Mesothelial cell of epicardium (in vitro differentiated cells): ENCODE data around the gene NUMB. TPM values are rescaled to one million over a fixed set of nuclear protein-coding genes. Genes with fewer than 3 reads are reported as not detected.

Experiments used
- DNase-seq, 2 experiments: peaks; one replicate each; pipeline ENCODE4 v3.0.0; 2021; ENCODE audit warnings: low spot score in 2 of 2; ENCODE audit not compliant: unreplicated experiment in 2 of 2
- H3K27ac Mint-ChIP-seq: 2 replicates; pipeline ENCODE4 v1.8.0; 2021; ENCODE audit warnings: mixed read lengths
- H3K27me3 Mint-ChIP-seq: 2 replicates; pipeline ENCODE4 v1.8.0; 2021; ENCODE audit warnings: low read depth, mixed read lengths
- H3K36me3 Mint-ChIP-seq: 2 replicates; pipeline ENCODE4 v1.8.0; 2021; ENCODE audit warnings: mixed read lengths
- H3K4me1 Mint-ChIP-seq: 2 replicates; pipeline ENCODE4 v1.8.0; 2021; ENCODE audit warnings: mixed read lengths
- H3K4me3 Mint-ChIP-seq: 2 replicates; pipeline ENCODE4 v1.8.0; 2021; ENCODE audit warnings: mild to moderate bottlenecking, moderate library complexity, mixed read lengths
- H3K9me3 Mint-ChIP-seq: 2 replicates; pipeline ENCODE4 v1.8.0; 2021; ENCODE audit warnings: mixed read lengths
- total RNA-seq: library from RNA; stranded (reverse); gene quantifications from 3 replicates; pipeline ENCODE4 v1.2.1, GENCODE V29; 2021
- TF ChIP-seq, protein P1 (sequence below): fragments of 200-600 bp; sonication (generic); IDR thresholded peaks from one replicate; pipeline ENCODE4 v1.5.0; 2021; ENCODE audit warnings: antibody characterized with exemption; ENCODE audit not compliant: unreplicated experiment

NUMB gene
- total RNA-seq, 1 donor from 2014 or later = 88.0 TPM

DNA sequence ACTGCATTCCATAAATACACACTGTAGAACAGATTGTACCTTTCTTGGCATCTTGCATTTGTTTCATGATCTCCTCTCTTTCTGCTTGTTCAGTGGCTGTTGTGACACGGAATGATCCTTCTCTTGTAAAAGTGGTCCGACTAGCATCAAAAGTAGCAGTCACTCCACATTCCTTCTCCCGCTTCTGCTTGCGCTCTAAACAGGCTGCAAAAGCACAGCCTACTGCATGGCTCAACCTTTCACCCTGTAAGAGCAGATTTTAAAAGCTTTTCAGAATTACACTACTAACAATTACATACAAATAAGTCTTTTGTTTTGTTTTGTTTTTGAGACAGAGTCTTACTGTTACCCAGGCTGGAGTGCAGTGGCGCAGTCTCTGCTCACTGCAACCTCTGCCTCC, 171.3 kb downstream of the NUMB start:
- TF ChIP-seq, protein P1, sequence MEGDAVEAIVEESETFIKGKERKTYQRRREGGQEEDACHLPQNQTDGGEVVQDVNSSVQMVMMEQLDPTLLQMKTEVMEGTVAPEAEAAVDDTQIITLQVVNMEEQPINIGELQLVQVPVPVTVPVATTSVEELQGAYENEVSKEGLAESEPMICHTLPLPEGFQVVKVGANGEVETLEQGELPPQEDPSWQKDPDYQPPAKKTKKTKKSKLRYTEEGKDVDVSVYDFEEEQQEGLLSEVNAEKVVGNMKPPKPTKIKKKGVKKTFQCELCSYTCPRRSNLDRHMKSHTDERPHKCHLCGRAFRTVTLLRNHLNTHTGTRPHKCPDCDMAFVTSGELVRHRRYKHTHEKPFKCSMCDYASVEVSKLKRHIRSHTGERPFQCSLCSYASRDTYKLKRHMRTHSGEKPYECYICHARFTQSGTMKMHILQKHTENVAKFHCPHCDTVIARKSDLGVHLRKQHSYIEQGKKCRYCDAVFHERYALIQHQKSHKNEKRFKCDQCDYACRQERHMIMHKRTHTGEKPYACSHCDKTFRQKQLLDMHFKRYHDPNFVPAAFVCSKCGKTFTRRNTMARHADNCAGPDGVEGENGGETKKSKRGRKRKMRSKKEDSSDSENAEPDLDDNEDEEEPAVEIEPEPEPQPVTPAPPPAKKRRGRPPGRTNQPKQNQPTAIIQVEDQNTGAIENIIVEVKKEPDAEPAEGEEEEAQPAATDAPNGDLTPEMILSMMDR = no peak
- H3K27ac Mint-ChIP-seq = no peak overlapping the region
- peaks cover 25% of the 10 kb centered on the region for H3K36me3 Mint-ChIP-seq
- no peaks in the 10 kb centered on the region for H3K27me3 Mint-ChIP-seq
- no peaks in the 10 kb centered on the region for H3K9me3 Mint-ChIP-seq
- no peaks in the 10 kb centered on the region for H3K4me1 Mint-ChIP-seq
- no peak for DNase-seq
- H3K4me3 Mint-ChIP-seq = no peak overlapping the region

DNA sequence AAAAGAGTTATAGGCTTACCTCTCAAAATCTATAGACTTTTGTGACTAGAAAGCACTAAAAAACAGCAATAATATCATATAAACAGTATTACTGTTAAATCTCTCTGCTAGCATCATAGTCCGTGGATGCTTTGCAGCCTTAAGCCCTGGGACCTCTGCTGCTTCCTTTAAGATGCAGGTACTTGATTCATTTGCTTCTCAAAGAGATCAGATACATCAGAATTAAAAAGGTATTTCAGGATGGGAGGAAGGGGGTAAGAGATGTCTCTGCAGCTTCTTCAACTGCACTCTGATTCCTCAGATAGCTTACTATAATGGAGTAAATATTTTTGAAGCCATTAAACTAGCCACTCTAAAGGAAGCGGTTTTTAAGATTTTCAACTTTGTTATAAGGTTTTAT, 171.7 kb downstream of the NUMB start:
- Mint-ChIP-seq H3K27ac (no peak overlapping the region), H3K9me3 (no peaks in the 10 kb centered on the region), H3K4me1 (no peaks in the 10 kb centered on the region), H3K4me3 (no peak overlapping the region), H3K36me3 (peaks cover 26% of the 10 kb centered on the region), H3K27me3 (no peaks in the 10 kb centered on the region)
- TF ChIP-seq, protein P1 = no peak
- no peak for DNase-seq

DNA sequence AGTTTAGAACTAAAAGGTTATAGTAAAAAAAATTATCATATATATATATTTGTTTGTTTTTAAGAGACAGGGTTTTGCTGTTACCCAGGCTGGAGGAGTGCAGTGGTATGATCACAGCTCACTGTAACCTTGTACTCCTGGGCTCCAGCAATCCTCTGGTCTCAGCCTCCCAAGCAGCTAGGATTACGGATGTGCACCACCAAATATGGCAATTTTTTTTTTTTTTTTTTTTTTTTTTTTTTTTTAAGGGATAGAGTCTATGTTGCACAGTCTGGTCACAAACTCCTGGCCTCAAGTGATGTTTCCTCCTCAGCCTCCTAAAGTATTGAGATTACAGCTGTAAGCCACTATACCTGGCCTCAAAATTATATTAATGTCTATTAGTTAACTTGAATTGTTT, 172.4 kb downstream of the NUMB start:
- Mint-ChIP-seq H3K27ac (no peak overlapping the region), H3K4me3 (no peak overlapping the region), H3K36me3 (peaks cover 26% of the 10 kb centered on the region), H3K9me3 (no peaks in the 10 kb centered on the region), H3K4me1 (no peaks in the 10 kb centered on the region), H3K27me3 (no peaks in the 10 kb centered on the region)
- TF ChIP-seq, protein P1 = no peak
- DNase-seq = no peak

DNA sequence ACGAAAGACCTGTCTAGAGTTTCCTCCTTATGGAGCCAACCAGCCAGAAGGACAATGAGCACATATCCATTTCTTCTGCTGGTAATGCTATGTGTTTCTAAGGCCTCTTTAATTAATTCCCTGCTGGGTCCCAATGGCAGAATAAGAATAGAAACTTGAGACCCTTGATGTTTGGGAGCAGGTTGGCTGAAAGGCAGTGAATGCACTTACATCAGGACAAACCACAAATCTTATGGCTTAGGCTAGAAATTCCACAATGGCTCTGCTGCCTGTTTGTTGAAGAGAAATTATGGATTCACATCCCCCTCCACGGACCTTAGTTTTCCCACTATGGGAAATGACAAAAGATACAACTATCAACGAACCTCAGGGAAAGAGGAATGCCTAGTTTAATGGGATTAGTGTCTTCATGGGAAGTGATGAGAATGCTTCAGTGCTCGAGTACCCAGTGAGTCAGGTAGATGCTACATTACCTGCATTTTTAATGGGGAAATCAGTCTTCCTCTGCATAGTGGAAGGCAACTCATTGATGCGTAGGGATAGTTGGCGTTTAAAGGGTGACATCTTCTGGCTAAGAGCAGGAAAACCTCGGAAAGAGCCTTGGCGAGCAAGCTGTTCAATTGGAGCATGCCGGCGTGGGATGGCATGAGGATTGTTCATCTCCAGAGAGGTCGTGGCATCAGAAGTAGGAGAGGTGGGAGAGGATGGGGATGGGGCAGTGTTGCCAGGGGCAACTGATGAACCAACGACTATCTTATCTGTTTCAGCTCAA, 174.6 kb downstream of the NUMB start:
- TF ChIP-seq, protein P1 = no peak
- no peak overlapping the region for H3K27ac Mint-ChIP-seq
- H3K9me3 Mint-ChIP-seq = no peaks in the 10 kb centered on the region
- no peaks in the 10 kb centered on the region for H3K27me3 Mint-ChIP-seq
- DNase-seq = no peak
- H3K4me1 Mint-ChIP-seq = no peaks in the 10 kb centered on the region
- H3K36me3 Mint-ChIP-seq = peaks cover 28% of the 10 kb centered on the region
- H3K4me3 Mint-ChIP-seq = no peak overlapping the region

DNA sequence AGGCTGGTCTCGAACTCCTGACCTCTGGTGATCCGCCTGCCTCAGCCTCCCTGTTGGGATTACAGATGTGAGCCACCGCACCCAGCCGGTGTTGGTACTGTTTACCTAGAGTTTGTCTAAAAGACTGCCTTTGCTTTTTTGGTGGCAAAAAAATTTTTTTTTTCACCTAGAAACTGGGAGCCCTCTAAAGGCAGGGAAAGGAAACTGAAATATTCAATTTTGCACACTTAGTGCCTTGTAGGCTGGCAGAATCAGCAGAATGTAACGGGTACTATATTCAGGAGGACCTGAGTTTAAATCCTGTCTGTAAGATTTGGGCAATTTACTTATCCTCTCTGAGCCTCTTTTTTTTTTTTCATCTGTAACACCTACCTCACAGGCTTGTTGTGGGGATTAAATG, 177.4 kb downstream of the NUMB start:
- no peak overlapping the region for H3K27ac Mint-ChIP-seq
- H3K4me1 Mint-ChIP-seq = no peaks in the 10 kb centered on the region
- no peaks in the 10 kb centered on the region for H3K9me3 Mint-ChIP-seq
- DNase-seq = no peak
- H3K36me3 Mint-ChIP-seq = peaks cover 36% of the 10 kb centered on the region
- no peak overlapping the region for H3K4me3 Mint-ChIP-seq
- TF ChIP-seq, protein P1 = no peak
- no peaks in the 10 kb centered on the region for H3K27me3 Mint-ChIP-seq
